Amniotic epithelial cell (primary cell): ENCODE results near the gene GPR15.
"Not testable (repeated sequence)": the region's sequence is repeated elsewhere in the genome, so short reads cannot be mapped to it uniquely, and the experiment has no call there.

Experiments
- DNase-seq: peaks from one replicate; pipeline ENCODE4 v3.0.0-alpha.2; 2010; ENCODE audit warnings: low read depth

Gene GPR15

GRCh38 chr3:98558100-98558827, 26.5 kb downstream of the GPR15 start:
- no peak for DNase-seq

- not testable (repeated sequence) for DNase-seq
Observed at GRCh38 chr3:98559769-98560168, 28.0 kb downstream of the GPR15 start.

- no peak for DNase-seq
Observed at GRCh38 chr3:98560911-98561310, 29.1 kb downstream of the GPR15 start.

GRCh38 chr3:98561727-98562521, 30.1 kb downstream of the GPR15 start:
- peak; percentile 39 for DNase-seq

DNA sequence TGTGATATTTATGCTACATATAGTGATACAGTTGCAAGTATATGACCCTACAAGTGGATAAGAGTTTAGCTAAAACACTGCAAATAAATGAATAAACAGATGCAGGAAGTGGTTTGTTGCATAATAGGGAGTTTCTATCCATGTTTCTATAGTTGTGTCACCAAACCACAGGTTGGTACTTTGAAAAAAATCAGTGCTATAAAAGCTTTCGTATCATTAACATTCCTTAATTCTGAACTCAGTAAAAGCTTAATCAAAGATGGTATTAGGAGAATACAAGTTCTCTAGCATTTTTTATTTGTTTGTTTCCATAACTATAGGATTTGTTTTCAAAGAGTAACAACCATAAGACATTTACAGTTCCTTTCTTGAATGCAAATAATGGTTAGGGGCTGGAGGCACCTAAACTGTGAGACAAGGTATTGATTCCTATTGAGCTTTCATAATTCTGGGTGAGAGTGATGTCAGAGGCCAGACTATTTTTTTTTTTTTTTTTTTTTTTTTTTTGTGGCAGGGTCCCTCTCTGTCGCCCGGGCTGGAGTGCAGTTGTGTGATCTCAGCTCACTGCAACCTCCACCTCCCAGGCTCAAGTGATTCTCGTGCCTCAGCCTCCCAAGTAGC, 32.0 kb downstream of the GPR15 start:
- DNase-seq = peak; percentile 84

DNA sequence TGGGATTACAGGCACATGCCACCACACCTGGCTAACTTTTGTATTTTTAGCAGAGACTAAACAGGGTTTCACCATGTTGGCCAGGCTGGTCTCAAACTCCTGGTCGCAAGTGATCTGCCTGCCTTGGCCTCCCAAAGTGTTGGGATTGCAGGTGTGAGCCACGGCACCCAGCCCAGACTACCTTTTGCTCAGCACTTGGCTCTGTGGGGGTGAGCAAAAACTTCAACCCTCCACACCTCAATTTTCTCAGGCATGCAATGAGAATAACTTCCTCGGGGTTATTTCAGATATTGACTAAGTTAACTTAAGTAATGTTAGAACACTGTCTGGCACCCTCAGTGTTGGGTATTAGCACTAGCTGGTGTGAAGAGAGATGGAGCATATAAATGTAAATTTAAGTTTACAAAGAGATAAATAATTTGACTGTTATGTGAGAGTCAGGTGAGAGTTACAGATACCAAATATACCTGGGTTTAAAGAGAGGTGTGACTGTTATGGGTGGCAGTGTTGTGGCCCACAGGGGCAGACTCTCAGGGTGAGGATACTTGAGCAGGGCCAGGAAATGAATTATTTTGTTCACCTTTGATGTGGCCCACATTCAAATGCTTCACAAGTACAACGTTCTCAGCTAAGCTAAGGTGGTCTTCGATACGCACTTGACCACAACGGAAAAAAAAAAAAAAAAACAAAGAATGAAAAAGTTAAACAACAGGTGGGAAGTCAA, 32.7 kb downstream of the GPR15 start:
- DNase-seq = no peak

GRCh38 chr3:98565237-98565643, 33.5 kb downstream of the GPR15 start:
- no peak for DNase-seq

GRCh38 chr3:98565843-98566242, 34.1 kb downstream of the GPR15 start:
- DNase-seq = no peak

GRCh38 chr3:98567666-98568270, 36.0 kb downstream of the GPR15 start:
- DNase-seq = no peak

GRCh38 chr3:98568402-98568801, 36.6 kb downstream of the GPR15 start:
- no peak for DNase-seq

DNA sequence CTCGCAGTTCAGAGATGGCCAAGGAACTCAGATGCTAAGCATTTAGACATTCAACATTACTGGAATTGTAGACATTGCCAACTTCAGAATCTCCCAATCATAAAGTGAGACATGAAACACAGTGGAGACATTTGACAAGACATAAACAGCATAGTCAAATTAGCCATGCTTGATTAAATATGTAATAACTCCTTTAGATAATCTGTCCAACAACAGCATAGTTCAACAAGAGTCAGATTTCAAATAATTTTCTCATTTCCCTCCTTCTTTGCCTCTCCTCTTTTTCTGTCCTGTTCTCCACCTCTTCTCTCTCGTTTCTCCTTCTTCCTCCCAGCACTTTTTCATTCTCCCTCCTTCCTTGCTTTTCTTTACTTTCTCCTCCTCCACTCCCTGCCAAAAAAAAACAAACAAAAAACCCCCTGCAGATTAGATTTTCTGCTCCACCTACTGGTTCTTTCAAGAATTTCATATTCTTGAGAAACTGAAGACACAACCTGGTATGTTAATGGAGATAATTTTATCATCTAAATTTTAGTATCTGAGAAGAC, 41.5 kb downstream of the GPR15 start:
- DNase-seq = peak; percentile 31

- DNase-seq = no peak
Observed at GRCh38 chr3:98574132-98574531, 42.4 kb downstream of the GPR15 start.

GRCh38 chr3:98577178-98577895, 45.6 kb downstream of the GPR15 start:
- DNase-seq = peak; percentile 29

DNA sequence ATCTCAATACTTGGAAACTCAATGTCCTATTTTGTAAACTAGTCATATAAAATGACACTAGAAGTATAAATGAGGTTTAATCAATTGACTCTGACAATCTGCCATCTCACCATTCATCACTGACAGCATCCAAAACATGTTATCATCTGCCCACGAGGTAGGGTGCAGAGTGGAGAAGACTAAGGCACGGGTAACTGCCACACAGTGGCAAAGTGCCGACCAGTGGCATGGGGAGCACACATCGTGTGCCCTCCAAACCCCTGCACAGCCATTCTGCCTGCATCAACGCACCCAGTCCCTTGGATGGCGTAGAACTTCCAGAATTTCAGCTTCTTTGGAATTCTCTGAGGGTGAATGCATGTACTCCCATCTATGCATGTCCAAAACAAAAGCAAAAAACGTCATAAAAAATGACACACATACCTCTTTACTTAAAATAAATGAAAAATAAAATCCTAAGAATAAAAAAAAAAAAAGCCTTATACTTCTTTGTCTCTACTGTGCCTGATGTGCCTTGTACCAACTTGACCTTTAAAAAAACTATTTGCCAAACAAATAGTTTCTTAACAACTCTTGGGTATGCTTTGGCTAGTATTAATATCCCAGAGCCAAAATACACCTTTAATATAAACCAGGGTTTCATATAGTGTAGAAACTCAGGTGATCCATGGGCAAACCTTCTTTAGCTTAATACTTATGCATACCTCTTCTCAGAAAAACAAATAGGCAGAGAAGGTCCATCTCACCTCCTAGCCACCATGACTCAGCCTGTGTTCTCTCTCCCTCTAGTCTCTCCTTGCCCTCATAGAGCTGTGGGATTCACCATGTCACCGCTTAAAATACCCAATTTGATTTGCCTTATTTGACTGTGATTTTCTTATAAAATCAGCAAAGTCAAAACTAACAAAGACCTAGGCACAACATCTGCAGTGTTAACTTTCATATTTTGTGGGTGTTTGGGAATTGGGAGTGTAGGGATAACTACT, 48.9 kb downstream of the GPR15 start:
- no peak for DNase-seq

DNA sequence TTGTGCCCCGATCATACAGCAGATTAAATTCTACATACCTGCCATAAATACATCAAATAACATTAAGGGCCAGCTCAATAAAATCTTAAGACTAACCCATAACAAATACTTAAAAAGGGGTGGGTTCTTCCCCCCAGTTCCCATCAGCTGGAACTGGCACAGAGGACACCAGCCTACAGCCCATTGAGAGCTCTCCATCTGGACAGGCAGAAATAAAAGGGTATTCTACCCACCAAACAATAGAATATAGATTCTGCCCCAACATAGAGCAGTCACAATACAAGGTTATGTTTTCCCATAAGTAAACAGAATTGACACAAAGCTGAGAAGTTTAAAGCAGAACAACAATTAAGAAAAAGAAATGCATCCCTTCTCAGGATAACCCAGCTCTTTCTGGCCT, 49.7 kb downstream of the GPR15 start:
- DNase-seq = no peak

GRCh38 chr3:98582042-98582441, 50.3 kb downstream of the GPR15 start:
- no peak for DNase-seq

DNA sequence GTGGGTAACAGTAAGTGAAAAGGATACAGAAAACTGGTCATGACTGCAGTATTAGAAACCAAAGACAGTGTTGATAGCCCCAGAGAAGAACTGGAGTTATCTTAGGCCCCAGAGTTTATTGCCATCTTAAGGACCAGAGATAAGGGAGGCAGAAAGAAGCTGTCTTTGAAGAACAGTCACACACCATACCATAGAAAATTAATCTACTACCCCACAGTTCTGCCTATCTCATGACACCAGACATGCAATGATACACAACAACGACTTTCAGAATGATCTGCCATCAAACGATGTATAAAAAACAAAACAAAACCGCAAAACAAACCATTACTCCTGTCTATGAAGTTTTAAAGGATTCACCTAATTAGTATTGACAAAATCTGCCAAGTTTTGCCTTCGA, 52.0 kb downstream of the GPR15 start:
- no peak for DNase-seq
